ENCODE measurements around the gene RPL9. TPM values are rescaled to one million over a fixed set of nuclear protein-coding genes. Genes with fewer than 3 reads are reported as not detected.

The RPL9 gene
- total RNA-seq, 4 donors from 2014 or later, result 1,742 to 7,890 (median 5,202) TPM

- no peak overlapping the region for H3K4me3 ChIP-seq
- 75 to 89% methylated on average over 1 of the region's 1 CpG for WGBS, 2 donors (ENCODE audit: low coverage in 1 of 2)
- TF ChIP-seq POLR2A (IDR thresholded peaks at IDR 0.05) (no peak), POLR2AphosphoS5 (IDR thresholded peaks at IDR 0.05) (no peak), CTCF (IDR thresholded peaks at IDR 0.05) (no peak), EP300 (IDR thresholded peaks at IDR 0.05) (no peak)
- no peaks in the 10 kb centered on the region for H3K27me3 ChIP-seq
- peaks cover 0 to 53% of the 10 kb centered on the region in 2 donors for H3K36me3 ChIP-seq
- peaks cover 0 to 9% (median 0%) of the 10 kb centered on the region in 3 donors for H3K4me1 ChIP-seq
- no peak for ATAC-seq
- no peaks in the 10 kb centered on the region for H3K9me3 ChIP-seq
- H3K27ac ChIP-seq, result no peak overlapping the region
Observed at GRCh38 chr4:39497909-39498726, 39.4 kb upstream of the RPL9 start.

GRCh38 chr4:39495446-39496213 is 36.9 kb upstream of the RPL9 start:
- Histone ChIP-seq H3K27me3 (no peaks in the 10 kb centered on the region), H3K4me1 (peaks cover 0 to 9% (median 0%) of the 10 kb centered on the region in 3 donors), H3K9me3 (no peaks in the 10 kb centered on the region), H3K27ac (no peak overlapping the region), H3K4me3 (no peak overlapping the region), H3K36me3 (peaks cover 0 to 28% of the 10 kb centered on the region in 2 donors)
- 45 to 59% methylated on average over 4 of the region's 4 CpGs for WGBS, 2 donors (ENCODE audit: low coverage in 1 of 2)
- TF ChIP-seq EP300 (IDR thresholded peaks at IDR 0.05), result no peak
- TF ChIP-seq CTCF (IDR thresholded peaks at IDR 0.05), result no peak
- TF ChIP-seq POLR2AphosphoS5 (IDR thresholded peaks at IDR 0.05), result no peak
- no peak for TF ChIP-seq POLR2A (IDR thresholded peaks at IDR 0.05)
- ATAC-seq, result no peak

GRCh38 chr4:39494354-39494753 is 35.6 kb upstream of the RPL9 start:
- no peak for TF ChIP-seq CTCF (IDR thresholded peaks at IDR 0.05)
- TF ChIP-seq POLR2AphosphoS5 (IDR thresholded peaks at IDR 0.05), result no peak
- no peak for TF ChIP-seq EP300 (IDR thresholded peaks at IDR 0.05)
- H3K27me3 ChIP-seq, result no peaks in the 10 kb centered on the region
- H3K4me3 ChIP-seq, result no peak overlapping the region
- no peaks in the 10 kb centered on the region for H3K9me3 ChIP-seq
- WGBS, 2 donors (ENCODE audit: low coverage in 1 of 2), result 75 to 100% methylated on average over 1 of the region's 1 CpG
- H3K27ac ChIP-seq, result no peak overlapping the region
- no peak for ATAC-seq
- H3K4me1 ChIP-seq, result peaks cover 0 to 9% (median 0%) of the 10 kb centered on the region in 3 donors
- H3K36me3 ChIP-seq, result peaks cover 0 to 16% of the 10 kb centered on the region in 2 donors

- Histone ChIP-seq H3K36me3 (no peaks in the 10 kb centered on the region), H3K27me3 (no peaks in the 10 kb centered on the region), H3K4me3 (no peak overlapping the region), H3K4me1 (no peaks in the 10 kb centered on the region), H3K9me3 (no peaks in the 10 kb centered on the region), H3K27ac (no peak overlapping the region)
- TF ChIP-seq EP300 (IDR thresholded peaks at IDR 0.05), result no peak
- no peak for TF ChIP-seq POLR2A (IDR thresholded peaks at IDR 0.05)
- TF ChIP-seq POLR2AphosphoS5 (IDR thresholded peaks at IDR 0.05), result no peak
- TF ChIP-seq CTCF (IDR thresholded peaks at IDR 0.05), result no peak
- 88 to 100% methylated on average over 2 of the region's 2 CpGs for WGBS, 2 donors (ENCODE audit: low coverage in 1 of 2)
- no peak for ATAC-seq
Observed at GRCh38 chr4:39490322-39490721, 31.6 kb upstream of the RPL9 start.

Measured in gastroesophageal sphincter (tissue), 4 donors.